Bone marrow (tissue), 2 donors: Measurements from ENCODE around the gene SCO2.

Experiments
- DNase-seq, 2 donors: peaks; one replicate each; lab custom pipeline; 2025; lab: John Stamatoyannopoulos, UW

Gene SCO2

GRCh38 chr22:50498322-50498890 is 27.0 kb downstream of the SCO2 start:
- DNase-seq = peak in 1 of 2 donors; percentile 59

- DNase-seq = no peak
Observed at GRCh38 chr22:50497093-50497492, 28.3 kb downstream of the SCO2 start.

- DNase-seq = peak in 1 of 2 donors; percentile 43
Observed at GRCh38 chr22:50490531-50491308, 34.7 kb downstream of the SCO2 start.

GRCh38 chr22:50489363-50490243 is 35.8 kb downstream of the SCO2 start:
- no peak for DNase-seq

- DNase-seq = no peak
Observed at GRCh38 chr22:50488886-50489285, 36.5 kb downstream of the SCO2 start.

- no peak for DNase-seq
Observed at GRCh38 chr22:50488006-50488677, 37.3 kb downstream of the SCO2 start.

GRCh38 chr22:50487290-50488005 is 38.0 kb downstream of the SCO2 start:
- no peak for DNase-seq

- no peak for DNase-seq
Observed at GRCh38 chr22:50486561-50487289, 38.7 kb downstream of the SCO2 start, which contains the start of gene MIOX. MIOX (plus strand) TSS chr22:50486859; CDS start chr22:50486898, 39 bp downstream.

- DNase-seq = no peak
Observed at GRCh38 chr22:50485221-50486131, 39.9 kb downstream of the SCO2 start.

GRCh38 chr22:50483977-50484853 is 41.2 kb downstream of the SCO2 start:
- DNase-seq = no peak

- no peak for DNase-seq
Observed at GRCh38 chr22:50483556-50483955, 41.8 kb downstream of the SCO2 start.

- no peak for DNase-seq
Observed at GRCh38 chr22:50483106-50483505, 42.3 kb downstream of the SCO2 start.

GRCh38 chr22:50482107-50483074 is 43.0 kb downstream of the SCO2 start:
- no peak for DNase-seq

- peak in 1 of 2 donors; percentile 10 for DNase-seq
Observed at GRCh38 chr22:50481440-50482106, 43.8 kb downstream of the SCO2 start, which contains the start of gene ADM2. ADM2 (plus strand) TSS chr22:50481543; CDS start chr22:50481848, 305 bp downstream.

- no peak for DNase-seq
Observed at GRCh38 chr22:50481045-50481439, 44.4 kb downstream of the SCO2 start.

- DNase-seq = no peak
Observed at GRCh38 chr22:50479721-50480120, 45.7 kb downstream of the SCO2 start.

- DNase-seq = no peak
Observed at GRCh38 chr22:50477923-50478322, 47.5 kb downstream of the SCO2 start.
